ENCODE results near the gene RTBDN.

RTBDN gene

GRCh38 chr19:12779162-12779993, 55.0 kb downstream of the RTBDN start:
- no peak for DNase-seq (ENCODE audit: low spot score)

GRCh38 chr19:12778905-12779161, 55.5 kb downstream of the RTBDN start:
- DNase-seq (ENCODE audit: low spot score), result no peak

DNA sequence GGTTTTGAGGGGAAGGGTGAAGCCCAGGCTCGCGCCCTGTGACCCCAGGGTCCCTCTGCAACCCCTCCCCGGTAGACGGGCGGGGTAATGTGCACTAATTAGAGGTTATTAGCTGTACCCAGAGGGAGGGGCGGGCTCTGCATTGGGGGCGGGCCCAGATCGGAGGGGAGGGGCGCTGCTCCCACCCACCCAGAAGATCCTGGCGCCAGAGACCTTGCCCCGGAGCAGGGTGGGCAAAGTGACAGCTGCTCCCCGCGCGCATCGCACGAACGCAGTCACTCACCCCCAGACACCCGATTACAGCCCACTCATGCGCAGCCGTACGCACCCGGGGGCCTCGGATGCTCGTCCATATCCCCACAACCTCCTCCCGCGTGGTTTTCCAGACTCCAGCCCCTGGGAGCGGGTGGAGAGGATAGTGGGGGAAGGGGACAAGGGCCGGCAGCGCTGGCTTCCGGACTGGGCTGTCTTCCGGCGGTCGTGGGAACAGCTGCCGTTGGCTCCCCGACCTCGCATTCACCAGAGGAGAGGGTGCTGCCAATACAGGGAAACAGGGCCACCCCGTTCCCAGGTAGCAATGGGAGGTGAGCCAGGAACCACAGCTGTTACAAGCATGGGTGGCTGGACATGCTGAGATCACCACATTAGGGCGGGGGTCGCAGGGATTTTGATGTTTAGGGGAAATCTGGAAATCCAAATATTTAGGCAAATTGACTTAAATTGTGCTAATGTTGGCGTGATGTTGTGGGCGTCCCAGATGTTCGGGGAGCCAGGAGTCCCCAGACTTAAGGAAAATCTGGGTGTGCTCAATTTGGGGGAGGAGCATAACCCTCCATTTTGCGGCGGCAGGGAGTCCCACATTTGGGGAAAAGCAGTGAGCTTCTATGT, 56.1 kb downstream of the RTBDN start:
- DNase-seq (ENCODE audit: low spot score), result no peak

DNA sequence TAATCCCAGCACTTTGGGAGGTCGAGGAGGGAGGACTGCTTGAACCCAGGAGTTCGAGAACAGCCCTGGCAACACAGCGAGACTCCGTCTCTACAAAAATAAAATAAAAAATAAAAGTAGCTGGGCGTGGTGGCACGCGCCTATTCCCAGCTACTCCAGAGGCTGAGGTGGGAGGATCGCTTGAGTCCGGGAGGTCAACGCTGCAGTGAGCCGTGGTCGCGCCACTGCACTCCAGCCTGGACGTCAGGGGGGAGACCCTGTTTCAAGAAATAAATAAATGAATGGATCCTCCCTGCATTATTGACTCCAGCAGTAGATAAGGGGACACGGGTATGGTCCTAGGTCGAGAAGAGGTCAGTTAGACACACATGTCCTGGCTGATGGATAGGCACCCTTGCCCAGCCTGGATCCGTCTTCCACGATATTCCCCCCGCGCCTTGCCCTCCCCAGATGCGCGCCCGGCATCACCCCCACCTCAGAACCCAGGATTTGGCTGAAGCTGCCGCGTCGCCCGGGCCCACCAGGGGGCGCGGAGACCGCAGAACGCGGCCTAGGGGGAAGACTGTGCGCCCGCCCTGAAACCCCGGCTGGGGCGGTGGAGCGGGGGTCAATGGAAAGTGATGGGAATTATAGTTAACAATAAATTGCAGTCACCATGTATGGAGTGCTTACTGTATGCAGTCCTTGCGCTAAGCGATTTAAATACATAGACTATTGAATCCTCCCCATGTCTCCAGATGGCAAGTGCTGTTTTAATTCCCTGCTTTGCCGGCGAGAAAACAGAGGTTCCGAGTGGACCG, 57.0 kb downstream of the RTBDN start:
- DNase-seq (ENCODE audit: low spot score), result peak; percentile 77

Measured in hematopoietic multipotent progenitor cell treated with erythropoietin and hydrocortisone succinate and interleukin-3 and kit ligand, for 15 days (in vitro differentiated cells).